Glomerular visceral epithelial cell (primary cell): ENCODE data around the gene SLC6A5.

Experiments used
- DNase-seq: peaks from one replicate; pipeline ENCODE4 v3.0.0-alpha.2; 2016; ENCODE audit errors: extremely low spot score

Gene SLC6A5

GRCh38 chr11:20668844-20669819, 69.7 kb downstream of the SLC6A5 start, which contains the start of gene NELL1:
Gene NELL1 (plus strand): TSS chr11:20669586.
- DNase-seq: no peak

DNA sequence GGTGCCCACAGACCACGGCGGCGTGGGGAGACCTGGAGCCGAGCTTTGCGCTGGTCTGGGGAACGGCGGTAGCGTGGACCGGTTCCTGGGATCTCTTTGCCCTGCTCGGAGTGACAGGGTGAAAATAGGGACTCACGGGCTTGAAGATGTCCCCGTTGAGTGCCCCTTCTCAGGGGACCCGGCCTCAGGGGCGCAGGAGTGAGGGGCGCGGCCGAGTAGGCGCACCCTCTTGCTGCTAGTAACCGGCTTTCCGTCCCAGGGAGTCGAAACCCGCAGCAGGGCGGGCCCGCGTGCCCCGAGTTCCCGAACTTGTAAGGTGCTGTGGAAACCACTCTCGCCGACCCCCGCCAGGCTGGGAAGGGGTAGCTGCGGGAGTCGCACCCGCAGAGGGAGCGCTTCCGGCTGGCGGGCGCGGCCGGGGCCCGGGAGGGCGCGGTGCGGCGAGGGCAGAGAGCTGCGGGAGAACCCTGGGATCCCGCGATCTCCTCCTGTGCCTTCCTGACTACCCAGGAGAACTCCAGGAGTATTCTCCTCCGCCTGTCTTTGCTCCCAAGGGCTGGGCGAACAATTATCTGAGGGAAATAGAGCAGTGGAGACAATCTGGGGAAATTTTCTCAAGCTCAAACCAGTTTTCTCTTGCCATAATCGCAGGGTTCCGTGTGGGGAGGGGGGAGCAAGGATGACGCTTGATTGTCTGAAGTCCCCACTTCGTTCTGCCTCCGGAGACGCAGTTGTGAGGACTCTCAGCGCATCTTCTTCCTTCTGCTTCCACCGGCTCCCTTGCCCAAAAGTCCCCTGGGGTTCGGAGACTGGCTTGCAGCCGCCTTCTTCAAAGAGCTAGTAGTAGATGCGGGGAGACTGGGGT, 70.6 kb downstream of the SLC6A5 start:
- DNase-seq: no peak

DNA sequence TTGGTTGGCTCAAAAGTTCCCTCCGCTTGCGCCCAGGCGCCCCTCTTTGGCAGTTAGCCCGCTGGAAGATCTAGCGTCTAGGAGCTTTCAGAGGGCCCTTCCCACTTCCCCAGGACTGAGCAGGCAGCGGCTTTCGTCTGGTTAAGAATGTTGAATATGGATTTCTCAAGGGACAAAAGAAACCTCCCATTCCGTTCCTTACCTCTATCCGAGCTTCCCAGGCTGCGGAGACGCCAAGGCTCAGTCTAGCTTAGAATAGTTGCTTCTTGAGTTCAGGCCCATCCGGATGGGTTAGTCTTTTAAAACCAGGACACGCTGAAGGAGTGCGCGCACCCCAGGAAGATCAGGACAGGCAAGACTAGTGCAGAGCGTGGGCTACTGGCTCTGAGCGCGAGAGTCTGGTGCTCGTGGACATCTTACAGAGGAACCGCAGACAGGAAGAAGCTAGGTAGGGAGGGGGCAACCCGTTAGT, 71.6 kb downstream of the SLC6A5 start:
- DNase-seq: no peak

- DNase-seq: no peak
These were observed 72.6 kb downstream of the SLC6A5 start for GRCh38 chr11:20671856-20672546.

DNA sequence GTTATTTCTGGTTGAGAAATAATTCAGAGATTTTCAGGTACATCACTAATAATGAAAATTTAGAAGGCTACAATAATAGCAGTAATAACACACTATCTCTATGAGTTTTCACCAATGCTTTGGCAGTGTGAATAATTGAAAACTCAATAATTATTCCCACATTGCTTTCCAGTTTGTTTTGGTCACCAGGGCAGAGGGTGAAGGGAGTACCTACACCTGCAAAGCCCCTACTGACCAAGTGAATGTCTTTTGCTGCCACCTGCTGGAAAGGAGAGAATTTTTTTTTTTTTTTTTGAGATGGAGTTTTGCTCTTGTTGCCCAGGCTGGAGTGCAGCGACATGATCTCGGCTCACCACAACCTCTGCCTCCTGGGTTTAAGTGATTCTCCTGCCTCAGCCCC, 73.2 kb downstream of the SLC6A5 start:
- no peak for DNase-seq

DNA sequence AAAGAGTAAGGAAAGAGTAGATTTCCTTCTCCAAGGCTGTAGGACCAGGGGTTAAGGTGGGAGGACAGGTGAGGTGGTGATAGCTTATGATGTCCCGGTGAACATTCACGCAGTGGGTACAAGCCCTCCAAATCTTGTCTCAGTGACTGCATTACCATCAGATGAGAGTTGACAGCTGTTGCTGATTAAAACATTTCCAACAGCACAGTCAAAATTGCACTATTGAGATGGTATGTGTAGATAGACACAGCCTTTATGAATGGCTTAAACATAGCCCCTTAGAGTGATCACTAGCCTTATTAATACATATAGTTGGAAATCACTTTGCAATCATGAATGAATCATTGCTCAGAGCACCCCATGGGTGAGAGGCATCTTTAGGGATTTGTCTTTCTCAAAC, 77.2 kb downstream of the SLC6A5 start:
- DNase-seq: no peak

- no peak for DNase-seq
These were observed 89.4 kb downstream of the SLC6A5 start for GRCh38 chr11:20688761-20689160.

DNA sequence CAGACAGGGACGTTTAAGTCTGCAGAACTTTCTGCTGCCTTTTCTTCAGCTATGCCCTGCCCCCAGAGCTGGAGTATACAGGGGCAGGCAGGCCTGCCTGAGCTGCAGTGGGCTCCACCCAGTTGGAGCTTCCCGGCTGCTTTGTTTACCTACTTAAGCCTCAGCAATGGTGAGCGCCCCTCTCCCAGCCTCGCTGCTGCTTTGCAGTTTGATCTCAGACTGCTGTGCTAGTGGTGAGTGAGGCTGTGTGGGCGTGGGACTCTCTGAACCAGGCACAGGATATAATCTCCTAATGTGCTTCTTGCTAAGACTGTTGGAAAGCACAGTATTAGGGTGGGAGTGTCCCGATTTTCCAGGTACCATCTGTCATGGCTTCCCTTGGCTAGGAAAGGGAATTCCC, 108.5 kb downstream of the SLC6A5 start:
- DNase-seq: no peak
